Testis (tissue), 2 donors: ENCODE results near the gene ARHGEF28.

Source experiments
- CTCF ChIP-seq, 3 experiments: fragments of 450-650 bp in 2 of 3; fragments of 200-600 bp in 1 of 3; sonication (generic) in 1 of 3; IDR thresholded peaks; one replicate each; pipeline ENCODE4 v1.5.1; 2016 to 2019; ENCODE audit warnings: antibody characterized with exemption in 3 of 3, mild to moderate bottlenecking in 2 of 3, moderate library complexity in 1 of 3
- POLR2A ChIP-seq: fragments of 450-650 bp; IDR thresholded peaks from one replicate; pipeline ENCODE4 v1.6.1; 2017; ENCODE audit warnings: antibody characterized with exemption, mild to moderate bottlenecking, moderate library complexity

GRCh38 chr5:73948720-73949119 lies 322.7 kb downstream of the ARHGEF28 start:
- TF ChIP-seq CTCF (IDR thresholded peaks at IDR 0.05) (no peak), POLR2A (no peak)
